ENCODE measurements around the gene CYP1B1.
"Not testable (repeated sequence)": the region's sequence is repeated elsewhere in the genome, so short reads cannot be mapped to it uniquely, and the experiment has no call there.

GRCh38 chr2:38020359-38021069 lies 55.4 kb downstream of the CYP1B1 start:
- TF ChIP-seq EZH2 (IDR thresholded peaks at IDR 0.05; ENCODE audit: insufficient read depth, poor library complexity, severe bottlenecking); EZH2phosphoT487 (IDR thresholded peaks at IDR 0.05; ENCODE audit: insufficient read depth, low read depth): not testable (repeated sequence)
